BLaER1 treated with 17β-estradiol and CSF1 and Interleukin-3, amounts not matched to agents 10 nM and 100 nM (cell line): ENCODE results near the gene LHX5.
A peak's percentile ranks its signal among the peaks of the same experiment; 100 is the strongest.

Source experiments
- H3K27ac ChIP-seq, 11 experiments: shearing (Covaris generic); formaldehyde crosslinking; 2 replicates each; pipeline ENCODE4 v1.8.1; 2022
- H3K27me3 ChIP-seq, 11 experiments: shearing (Covaris generic); formaldehyde crosslinking; 2 replicates each; pipeline ENCODE4 v1.8.1; 2022
- H3K36me3 ChIP-seq, 11 experiments: shearing (Covaris generic); formaldehyde crosslinking; 2 replicates each; pipeline ENCODE4 v1.8.1; 2022
- H3K4me1 ChIP-seq, 10 experiments: shearing (Covaris generic); formaldehyde crosslinking; 2 replicates each; pipeline ENCODE4 v1.8.1; 2022
- H3K4me2 ChIP-seq, 11 experiments: shearing (Covaris generic); formaldehyde crosslinking; 2 replicates each; pipeline ENCODE4 v1.8.1; 2022
- H3K4me3 ChIP-seq, 10 experiments: shearing (Covaris generic); formaldehyde crosslinking; 2 replicates each; pipeline ENCODE4 v1.8.1; 2022
- H3K9ac ChIP-seq, 11 experiments: shearing (Covaris generic); formaldehyde crosslinking; 2 replicates each; pipeline ENCODE4 v1.8.1; 2022
- H3K9me3 ChIP-seq, 11 experiments: shearing (Covaris generic); formaldehyde crosslinking; replicated peaks in 1 of 11; 2 replicates each; pipeline ENCODE4 v1.8.1; 2022
- H4K20me1 ChIP-seq, 11 experiments: shearing (Covaris generic); formaldehyde crosslinking; 2 replicates each; pipeline ENCODE4 v1.8.1; 2022
- Cebpa-rat ChIP-seq, 11 experiments: shearing (Covaris generic); IDR thresholded peaks; 2 replicates each; pipeline ENCODE4 v1.8.1; 2022

LHX5 gene

DNA sequence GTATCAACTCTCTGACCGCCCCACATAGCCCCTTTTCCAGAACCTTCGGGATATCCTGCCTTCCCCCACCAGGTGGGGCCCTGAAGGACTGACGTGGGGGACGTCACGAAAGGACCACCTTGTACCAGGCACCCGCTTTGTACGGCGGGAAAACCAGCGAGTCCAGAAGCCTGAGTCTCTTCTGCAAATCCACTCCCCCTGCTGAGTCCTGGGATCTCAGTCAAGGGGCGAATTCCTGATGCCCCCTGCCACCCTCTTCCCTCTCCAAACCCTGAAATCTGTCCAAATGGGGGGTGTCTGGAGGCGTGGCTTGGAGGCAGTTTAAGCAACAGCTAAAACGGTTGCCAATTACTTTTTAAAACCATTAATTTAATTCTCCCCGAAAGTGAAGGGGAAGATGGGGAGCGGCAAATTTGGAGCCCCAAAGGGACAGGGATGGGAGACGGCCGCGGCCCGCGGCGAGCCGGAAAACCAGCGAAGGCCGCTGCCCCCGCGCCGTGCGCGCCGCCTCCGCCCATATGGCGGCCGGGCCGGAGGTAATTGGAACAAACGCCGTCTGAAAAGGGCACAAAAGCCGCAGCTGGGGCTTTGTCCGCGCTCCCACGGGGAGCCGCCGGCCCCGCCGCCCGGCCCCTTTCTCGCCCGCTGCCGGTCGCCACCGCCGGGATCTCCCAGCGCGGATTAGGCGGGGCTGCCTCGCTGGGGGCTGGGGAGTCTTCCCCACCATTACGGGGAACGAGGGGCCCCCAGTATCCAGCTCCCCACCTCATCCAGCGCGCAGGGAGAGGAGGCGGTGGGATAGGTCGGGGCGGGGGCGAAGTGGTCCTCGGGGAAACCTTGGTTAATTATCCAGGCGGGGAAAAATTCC lies 6.6 kb downstream of the LHX5 start:
- Histone ChIP-seq H3K27me3 (peaks cover 74 to 83% (median 80%) of the 10 kb centered on the region in 11 experiments), H3K4me1 (peaks cover 0 to 19% (median 7%) of the 10 kb centered on the region in 10 experiments; a peak in 11 of 20 replicates), H3K9me3 (peaks cover 10 to 36% (median 25%) of the 10 kb centered on the region in 11 experiments; a peak in 20 of 22 replicates), H3K36me3 (no peaks in the 10 kb centered on the region), H4K20me1 (peaks cover 0 to 64% (median 29%) of the 10 kb centered on the region in 11 experiments; a peak in 13 of 22 replicates), H3K4me2 (peak overlapping the region; percentile 41 to 81 (median 57)), H3K27ac (no peak overlapping the region), H3K9ac (peak overlapping the region in 1 of 11 experiments; percentile 19; a peak in 2 of 22 replicates), H3K4me3 (peak overlapping the region in 9 of 10 experiments; percentile 21 to 50 (median 41); a peak in 12 of 20 replicates)
- no peak for TF ChIP-seq Cebpa-rat (IDR thresholded peaks at IDR 0.05)

DNA sequence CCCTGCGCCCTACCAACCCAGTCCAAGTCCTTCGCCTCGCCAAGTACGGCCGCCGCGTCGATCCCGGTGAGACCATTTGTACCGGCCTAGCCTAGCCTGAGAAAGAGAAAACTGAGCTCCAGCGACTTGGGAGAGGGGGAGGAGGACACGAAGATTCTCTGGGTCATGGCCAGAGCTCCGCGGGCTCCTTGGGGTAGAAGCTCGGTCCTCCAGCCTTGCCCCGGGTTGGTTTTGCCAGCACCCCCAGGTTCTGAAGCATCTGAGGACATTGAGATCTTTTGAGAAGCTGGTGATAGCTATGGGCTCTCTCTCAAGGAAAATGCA lies 7.3 kb downstream of the LHX5 start:
- H3K27ac ChIP-seq: no peak overlapping the region
- H3K4me1 ChIP-seq: peaks cover 0 to 21% (median 7%) of the 10 kb centered on the region in 10 experiments; a peak in 11 of 20 replicates
- no peak overlapping the region for H3K4me3 ChIP-seq
- peaks cover 10 to 36% (median 25%) of the 10 kb centered on the region in 11 experiments; a peak in 20 of 22 replicates for H3K9me3 ChIP-seq
- H3K9ac ChIP-seq: no peak overlapping the region
- peaks cover 0 to 57% (median 24%) of the 10 kb centered on the region in 11 experiments; a peak in 13 of 22 replicates for H4K20me1 ChIP-seq
- TF ChIP-seq Cebpa-rat (IDR thresholded peaks at IDR 0.05): no peak
- H3K36me3 ChIP-seq: no peaks in the 10 kb centered on the region
- H3K27me3 ChIP-seq: peaks cover 67 to 76% (median 73%) of the 10 kb centered on the region in 11 experiments
- no peak overlapping the region for H3K4me2 ChIP-seq

DNA sequence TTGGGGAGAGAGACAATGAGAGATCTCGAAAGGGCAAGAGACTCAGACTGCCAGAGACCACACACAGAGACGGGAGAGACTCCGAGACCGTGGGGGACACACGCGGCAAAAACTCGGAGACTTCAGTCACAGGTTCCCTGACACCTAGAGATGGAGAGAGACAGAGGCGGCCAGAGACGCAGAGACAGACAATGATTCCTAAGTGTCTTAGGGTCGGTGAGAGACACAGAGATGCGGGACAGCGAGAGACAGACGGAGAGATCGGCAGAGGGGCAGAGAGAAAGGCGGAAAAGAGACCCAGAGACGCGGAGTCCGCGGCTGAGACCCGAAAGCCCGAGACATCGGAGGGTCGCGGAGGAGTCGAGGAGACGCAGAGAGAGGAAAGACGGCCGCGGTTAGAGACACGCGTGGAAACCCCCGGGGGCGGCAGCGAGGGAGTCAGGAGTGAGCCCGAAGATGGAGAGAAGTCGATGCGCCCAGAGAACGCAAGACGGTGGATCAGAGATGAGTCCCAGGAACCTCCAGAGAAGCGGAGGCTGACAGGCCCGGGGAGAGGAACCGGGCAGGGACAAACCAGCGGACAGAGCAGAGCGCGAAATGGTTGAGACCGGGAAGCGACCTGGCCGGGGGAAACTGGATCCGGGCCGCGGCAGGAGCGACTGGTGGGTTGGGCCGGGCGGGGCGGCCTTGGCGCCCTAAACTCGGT lies 7.8 kb downstream of the LHX5 start:
- Histone ChIP-seq H3K27me3 (peaks cover 62 to 71% (median 68%) of the 10 kb centered on the region in 11 experiments), H3K36me3 (no peaks in the 10 kb centered on the region), H3K27ac (no peak overlapping the region), H3K4me3 (no peak overlapping the region), H4K20me1 (peaks cover 0 to 52% (median 22%) of the 10 kb centered on the region in 11 experiments; a peak in 13 of 22 replicates), H3K9me3 (peaks cover 10 to 36% (median 25%) of the 10 kb centered on the region in 11 experiments; a peak in 20 of 22 replicates), H3K4me2 (no peak overlapping the region), H3K4me1 (peaks cover 0 to 21% (median 7%) of the 10 kb centered on the region in 10 experiments; a peak in 11 of 20 replicates), H3K9ac (no peak overlapping the region)
- no peak for TF ChIP-seq Cebpa-rat (IDR thresholded peaks at IDR 0.05)

DNA sequence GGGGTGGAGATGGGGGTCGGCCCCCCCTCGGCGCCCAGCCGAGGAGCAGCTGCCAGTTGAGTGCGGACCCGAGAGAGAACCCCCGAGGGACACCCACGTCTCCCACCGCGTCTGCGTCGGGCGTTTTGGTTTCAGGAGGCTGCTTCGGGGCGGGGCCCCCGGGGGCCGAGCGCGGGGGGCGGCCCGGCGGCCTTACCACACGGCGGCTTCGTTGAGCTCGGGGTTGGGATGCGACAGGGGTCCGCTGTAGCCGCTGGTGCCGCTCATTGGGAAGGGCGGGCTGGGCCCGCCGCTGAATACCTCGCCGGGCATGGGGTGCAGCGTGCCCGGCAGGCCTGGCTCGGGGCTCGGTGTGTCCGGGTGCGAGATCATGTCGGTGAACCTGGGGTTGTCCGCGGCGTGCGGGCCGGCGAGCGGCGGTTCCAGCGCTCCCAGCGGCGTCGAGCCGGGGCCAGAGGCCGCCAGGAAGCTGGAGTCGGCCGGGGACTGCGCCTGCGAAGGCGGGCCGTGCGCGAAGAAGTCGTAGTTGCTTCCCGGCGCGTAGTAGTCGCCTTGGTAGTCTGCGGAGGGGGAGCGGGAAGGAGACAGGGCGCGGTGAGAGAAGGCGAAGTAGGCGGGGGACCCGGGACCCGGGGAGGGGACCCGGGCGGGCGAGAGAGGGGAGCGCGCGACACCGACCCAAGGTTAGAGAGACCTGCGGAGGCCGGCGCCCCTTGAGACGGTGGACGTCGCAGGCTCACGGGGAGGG lies 8.5 kb downstream of the LHX5 start:
- Histone ChIP-seq H3K4me1 (peaks cover 0 to 21% (median 7%) of the 10 kb centered on the region in 10 experiments; a peak in 11 of 20 replicates), H3K9me3 (peaks cover 10 to 35% (median 25%) of the 10 kb centered on the region in 11 experiments; a peak in 20 of 22 replicates), H3K27ac (no peak overlapping the region), H3K27me3 (peaks cover 55 to 64% (median 60%) of the 10 kb centered on the region in 11 experiments), H3K36me3 (no peaks in the 10 kb centered on the region), H3K9ac (no peak overlapping the region), H3K4me2 (no peak overlapping the region), H4K20me1 (peaks cover 0 to 44% (median 16%) of the 10 kb centered on the region in 11 experiments; a peak in 11 of 22 replicates), H3K4me3 (no peak overlapping the region)
- no peak for TF ChIP-seq Cebpa-rat (IDR thresholded peaks at IDR 0.05)

DNA sequence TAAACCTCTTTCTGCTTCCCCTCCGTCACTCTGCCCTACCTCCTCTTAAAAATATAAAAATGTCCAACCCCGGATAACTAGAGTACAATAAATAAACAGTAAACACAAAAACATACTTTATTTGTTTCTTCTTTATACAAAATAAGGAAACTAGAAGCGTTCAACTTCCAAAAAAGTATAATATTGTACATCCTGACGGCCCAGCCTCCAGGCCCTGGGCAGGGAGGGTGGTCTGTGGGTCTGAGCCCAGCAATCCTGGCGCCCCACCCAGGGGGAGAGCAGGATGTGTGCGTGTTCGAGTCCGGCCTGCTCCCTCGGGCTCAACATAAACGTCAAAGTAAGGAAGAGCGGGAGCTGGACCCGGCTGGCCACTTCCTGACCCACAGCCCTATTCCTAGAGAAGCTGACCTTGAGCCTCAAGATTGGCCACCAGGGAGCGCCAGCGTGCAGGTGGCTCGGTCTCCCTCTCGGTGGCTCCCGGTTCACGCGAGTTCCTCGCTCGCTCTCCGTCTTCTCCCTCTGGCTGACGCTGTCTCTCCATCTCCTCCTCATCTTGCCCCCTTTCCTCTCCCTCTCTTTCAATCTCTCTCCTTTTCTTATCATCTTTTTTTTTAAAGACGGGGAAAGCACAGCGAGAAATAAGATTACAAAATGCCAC lies 9.4 kb downstream of the LHX5 start:
- Histone ChIP-seq H3K4me2 (no peak overlapping the region; a peak in 1 of 22 replicates), H3K9me3 (peaks cover 8 to 26% (median 19%) of the 10 kb centered on the region in 11 experiments; a peak in 20 of 22 replicates), H3K4me3 (no peak overlapping the region), H3K27ac (no peak overlapping the region), H3K4me1 (peaks cover 0 to 22% (median 7%) of the 10 kb centered on the region in 10 experiments; a peak in 12 of 20 replicates), H4K20me1 (peaks cover 0 to 35% (median 10%) of the 10 kb centered on the region in 11 experiments; a peak in 10 of 22 replicates), H3K36me3 (no peaks in the 10 kb centered on the region), H3K27me3 (peaks cover 45 to 55% (median 51%) of the 10 kb centered on the region in 11 experiments), H3K9ac (no peak overlapping the region)
- no peak for TF ChIP-seq Cebpa-rat (IDR thresholded peaks at IDR 0.05)

DNA sequence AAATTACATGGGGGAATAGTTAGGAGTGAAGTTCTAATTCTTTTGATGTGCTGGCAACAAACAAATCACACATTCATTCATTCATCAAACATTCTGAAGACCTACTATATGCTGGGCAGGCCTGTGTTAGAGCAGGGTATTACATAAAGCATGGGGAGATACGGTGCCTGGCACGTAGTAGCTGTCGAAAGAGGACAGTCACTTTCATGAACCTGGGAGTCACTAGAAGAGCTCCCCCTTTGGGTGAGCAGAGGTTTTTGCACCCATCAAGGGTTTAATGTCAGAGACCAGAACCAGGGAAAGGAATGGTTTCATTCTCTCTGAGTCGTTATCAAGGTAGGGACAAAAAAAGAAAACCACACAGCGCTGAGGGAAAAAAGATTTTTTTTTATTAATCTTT lies 10.0 kb downstream of the LHX5 start:
- no peak overlapping the region for H3K4me3 ChIP-seq
- no peak for TF ChIP-seq Cebpa-rat (IDR thresholded peaks at IDR 0.05)
- H3K27me3 ChIP-seq: peaks cover 40 to 49% (median 45%) of the 10 kb centered on the region in 11 experiments
- peaks cover 5 to 21% (median 16%) of the 10 kb centered on the region in 11 experiments; a peak in 18 of 22 replicates for H3K9me3 ChIP-seq
- peaks cover 0 to 31% (median 7%) of the 10 kb centered on the region in 11 experiments; a peak in 7 of 22 replicates for H4K20me1 ChIP-seq
- no peak overlapping the region for H3K4me2 ChIP-seq
- H3K36me3 ChIP-seq: no peaks in the 10 kb centered on the region
- H3K4me1 ChIP-seq: peaks cover 0 to 28% (median 11%) of the 10 kb centered on the region in 10 experiments; a peak in 16 of 20 replicates
- H3K27ac ChIP-seq: no peak overlapping the region
- no peak overlapping the region for H3K9ac ChIP-seq

DNA sequence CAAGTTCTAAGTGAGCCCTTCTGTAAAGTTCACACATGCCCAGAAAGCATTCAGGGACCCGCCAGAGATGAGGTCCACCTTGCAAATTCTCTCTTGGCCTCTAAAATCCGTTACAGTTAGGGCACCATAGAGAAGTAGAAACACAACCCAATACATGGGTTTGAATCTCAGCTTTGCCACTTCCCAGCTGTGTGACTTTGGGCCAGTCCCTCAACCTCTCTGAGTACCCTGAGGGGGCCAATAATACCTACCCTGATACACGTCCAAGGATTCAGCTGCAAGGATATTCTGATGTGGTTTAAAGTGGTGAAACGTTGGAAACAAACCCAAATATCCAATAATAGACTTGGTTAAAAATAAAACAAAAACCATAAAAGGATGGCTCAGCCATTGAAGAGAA lies 11.7 kb downstream of the LHX5 start:
- Histone ChIP-seq H3K27me3 (peaks cover 23 to 32% (median 29%) of the 10 kb centered on the region in 11 experiments), H3K9me3 (peaks cover 5 to 21% (median 16%) of the 10 kb centered on the region in 11 experiments; a peak in 18 of 22 replicates), H4K20me1 (peaks cover 0 to 15% (median 0%) of the 10 kb centered on the region in 11 experiments; a peak in 6 of 22 replicates)

More for the DNA sequence above, 11.7 kb downstream of the LHX5 start:
- H3K4me1 ChIP-seq: peaks cover 0 to 28% (median 15%) of the 10 kb centered on the region in 10 experiments; a peak in 15 of 20 replicates
- no peaks in the 10 kb centered on the region for H3K36me3 ChIP-seq
- H3K4me3 ChIP-seq: no peak overlapping the region
- H3K9ac ChIP-seq: no peak overlapping the region
- no peak overlapping the region for H3K27ac ChIP-seq
- no peak for TF ChIP-seq Cebpa-rat (IDR thresholded peaks at IDR 0.05)
- H3K4me2 ChIP-seq: peak overlapping the region in 3 of 11 experiments; percentile 22 to 28 (median 25); a peak in 4 of 22 replicates
